Measurements from ENCODE around the gene MAN1A2.

DNA sequence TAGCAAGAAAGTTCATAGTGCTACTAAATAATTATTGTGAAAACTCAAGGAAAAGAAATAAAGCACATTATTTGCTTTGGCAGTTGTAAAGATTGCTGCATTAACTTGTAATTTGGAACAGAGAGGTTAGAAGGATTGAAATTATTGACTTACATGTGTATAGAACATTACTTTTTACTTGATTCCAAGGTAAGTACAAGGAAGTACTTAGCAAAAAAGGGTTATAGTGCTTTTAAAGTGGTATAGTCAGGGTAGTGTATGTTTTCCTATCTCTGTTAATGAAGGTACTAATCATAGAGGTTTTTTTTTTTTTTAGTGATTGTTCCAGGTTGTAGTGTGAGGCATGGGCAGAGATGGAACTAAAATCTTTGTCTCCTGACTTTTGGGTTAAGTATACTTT is 29.4 kb downstream of the MAN1A2 start:
- TF ChIP-seq TAF1 (IDR thresholded peaks at IDR 0.05; ENCODE audit: control insufficient read depth, extremely low read depth, insufficient read depth, low read length, severe bottlenecking) (no peak), CC2D1A (IDR thresholded peaks at IDR 0.05) (no peak), POLR2A (conservative IDR thresholded peaks at IDR 0.05) (no peak), NR3C1 (CRISPR knock-in tag; IDR thresholded peaks at IDR 0.05) (no peak), DNMT1 (IDR thresholded peaks at IDR 0.05) (no peak)
- TF ChIP-seq, protein P1, sequence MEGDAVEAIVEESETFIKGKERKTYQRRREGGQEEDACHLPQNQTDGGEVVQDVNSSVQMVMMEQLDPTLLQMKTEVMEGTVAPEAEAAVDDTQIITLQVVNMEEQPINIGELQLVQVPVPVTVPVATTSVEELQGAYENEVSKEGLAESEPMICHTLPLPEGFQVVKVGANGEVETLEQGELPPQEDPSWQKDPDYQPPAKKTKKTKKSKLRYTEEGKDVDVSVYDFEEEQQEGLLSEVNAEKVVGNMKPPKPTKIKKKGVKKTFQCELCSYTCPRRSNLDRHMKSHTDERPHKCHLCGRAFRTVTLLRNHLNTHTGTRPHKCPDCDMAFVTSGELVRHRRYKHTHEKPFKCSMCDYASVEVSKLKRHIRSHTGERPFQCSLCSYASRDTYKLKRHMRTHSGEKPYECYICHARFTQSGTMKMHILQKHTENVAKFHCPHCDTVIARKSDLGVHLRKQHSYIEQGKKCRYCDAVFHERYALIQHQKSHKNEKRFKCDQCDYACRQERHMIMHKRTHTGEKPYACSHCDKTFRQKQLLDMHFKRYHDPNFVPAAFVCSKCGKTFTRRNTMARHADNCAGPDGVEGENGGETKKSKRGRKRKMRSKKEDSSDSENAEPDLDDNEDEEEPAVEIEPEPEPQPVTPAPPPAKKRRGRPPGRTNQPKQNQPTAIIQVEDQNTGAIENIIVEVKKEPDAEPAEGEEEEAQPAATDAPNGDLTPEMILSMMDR (IDR thresholded peaks at IDR 0.05 in 2 of 3, conservative IDR thresholded peaks at IDR 0.05 in 1 of 3; ENCODE audit: insufficient read depth in 2 of 3, low read depth in 1 of 3, low read length in 3 of 3) = no peak
- TF ChIP-seq, protein P2, sequence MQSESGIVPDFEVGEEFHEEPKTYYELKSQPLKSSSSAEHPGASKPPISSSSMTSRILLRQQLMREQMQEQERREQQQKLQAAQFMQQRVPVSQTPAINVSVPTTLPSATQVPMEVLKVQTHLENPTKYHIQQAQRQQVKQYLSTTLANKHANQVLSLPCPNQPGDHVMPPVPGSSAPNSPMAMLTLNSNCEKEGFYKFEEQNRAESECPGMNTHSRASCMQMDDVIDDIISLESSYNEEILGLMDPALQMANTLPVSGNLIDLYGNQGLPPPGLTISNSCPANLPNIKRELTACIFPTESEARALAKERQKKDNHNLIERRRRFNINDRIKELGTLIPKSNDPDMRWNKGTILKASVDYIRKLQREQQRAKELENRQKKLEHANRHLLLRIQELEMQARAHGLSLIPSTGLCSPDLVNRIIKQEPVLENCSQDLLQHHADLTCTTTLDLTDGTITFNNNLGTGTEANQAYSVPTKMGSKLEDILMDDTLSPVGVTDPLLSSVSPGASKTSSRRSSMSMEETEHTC (IDR thresholded peaks at IDR 0.05) = no peak

Data from K562 (cell line).